Measurements from ENCODE around the gene LAMA3. TPM values are rescaled to one million over a fixed set of nuclear protein-coding genes. Genes with fewer than 3 reads are reported as not detected.

LAMA3 gene
- total RNA-seq, 1 donor from 2014 or later = 0.47 TPM

DNA sequence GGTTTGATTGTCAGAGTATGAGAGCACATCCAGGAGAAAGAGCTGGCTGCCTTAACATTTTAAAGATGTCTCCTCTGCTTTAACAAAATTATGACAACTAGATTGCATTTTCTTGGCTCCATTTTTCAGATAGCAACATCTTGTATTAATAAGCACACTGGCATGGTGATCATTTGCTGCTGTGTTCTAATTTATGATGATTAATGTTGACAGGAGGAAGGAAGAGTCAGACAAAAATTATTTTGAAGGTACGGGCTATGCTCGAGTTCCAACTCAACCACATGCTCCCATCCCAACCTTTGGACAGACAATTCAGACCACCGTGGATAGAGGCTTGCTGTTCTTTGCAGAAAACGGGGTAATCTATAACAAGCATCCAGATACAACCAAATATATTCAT, 227.1 kb downstream of the LAMA3 start:
- H3K36me3 ChIP-seq = no peaks in the 10 kb centered on the region
- no peak overlapping the region for H3K4me2 ChIP-seq
- H3K27me3 Mint-ChIP-seq (ENCODE audit: insufficient read depth, low read depth) = peaks cover 6% of the 10 kb centered on the region
- no peaks in the 10 kb centered on the region for H3K79me2 ChIP-seq (ENCODE audit: low read depth)
- H3K4me3 ChIP-seq = no peak overlapping the region
- H3K4me3 Mint-ChIP-seq = no peak overlapping the region
- H3K27ac ChIP-seq = no peak overlapping the region
- H3K4me1 ChIP-seq = no peaks in the 10 kb centered on the region
- H3K36me3 Mint-ChIP-seq = no peaks in the 10 kb centered on the region
- H3K4me1 Mint-ChIP-seq = peaks cover 6% of the 10 kb centered on the region
- TF ChIP-seq, protein P1, sequence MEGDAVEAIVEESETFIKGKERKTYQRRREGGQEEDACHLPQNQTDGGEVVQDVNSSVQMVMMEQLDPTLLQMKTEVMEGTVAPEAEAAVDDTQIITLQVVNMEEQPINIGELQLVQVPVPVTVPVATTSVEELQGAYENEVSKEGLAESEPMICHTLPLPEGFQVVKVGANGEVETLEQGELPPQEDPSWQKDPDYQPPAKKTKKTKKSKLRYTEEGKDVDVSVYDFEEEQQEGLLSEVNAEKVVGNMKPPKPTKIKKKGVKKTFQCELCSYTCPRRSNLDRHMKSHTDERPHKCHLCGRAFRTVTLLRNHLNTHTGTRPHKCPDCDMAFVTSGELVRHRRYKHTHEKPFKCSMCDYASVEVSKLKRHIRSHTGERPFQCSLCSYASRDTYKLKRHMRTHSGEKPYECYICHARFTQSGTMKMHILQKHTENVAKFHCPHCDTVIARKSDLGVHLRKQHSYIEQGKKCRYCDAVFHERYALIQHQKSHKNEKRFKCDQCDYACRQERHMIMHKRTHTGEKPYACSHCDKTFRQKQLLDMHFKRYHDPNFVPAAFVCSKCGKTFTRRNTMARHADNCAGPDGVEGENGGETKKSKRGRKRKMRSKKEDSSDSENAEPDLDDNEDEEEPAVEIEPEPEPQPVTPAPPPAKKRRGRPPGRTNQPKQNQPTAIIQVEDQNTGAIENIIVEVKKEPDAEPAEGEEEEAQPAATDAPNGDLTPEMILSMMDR (IDR thresholded peaks at IDR 0.05) = no peak
- TF ChIP-seq EZH2phosphoT487 (IDR thresholded peaks at IDR 0.05) (no peak), EZH2 (IDR thresholded peaks at IDR 0.05) (no peak)
- H3K27me3 ChIP-seq = no peaks in the 10 kb centered on the region
- no peak overlapping the region for H3K9ac ChIP-seq
- no peaks in the 10 kb centered on the region for H3K9me3 ChIP-seq (ENCODE audit: low read depth)
- no peaks in the 10 kb centered on the region for H3F3A ChIP-seq (ENCODE audit: low read depth)
- no peak overlapping the region for H2AFZ ChIP-seq (replicated peaks)
- no peaks in the 10 kb centered on the region for H4K20me1 ChIP-seq (ENCODE audit: low read depth)
- no peaks in the 10 kb centered on the region for H3K9me3 Mint-ChIP-seq
- H3K27ac Mint-ChIP-seq = no peak overlapping the region
- no peak for DNase-seq (ENCODE audit: low spot score)

DNA sequence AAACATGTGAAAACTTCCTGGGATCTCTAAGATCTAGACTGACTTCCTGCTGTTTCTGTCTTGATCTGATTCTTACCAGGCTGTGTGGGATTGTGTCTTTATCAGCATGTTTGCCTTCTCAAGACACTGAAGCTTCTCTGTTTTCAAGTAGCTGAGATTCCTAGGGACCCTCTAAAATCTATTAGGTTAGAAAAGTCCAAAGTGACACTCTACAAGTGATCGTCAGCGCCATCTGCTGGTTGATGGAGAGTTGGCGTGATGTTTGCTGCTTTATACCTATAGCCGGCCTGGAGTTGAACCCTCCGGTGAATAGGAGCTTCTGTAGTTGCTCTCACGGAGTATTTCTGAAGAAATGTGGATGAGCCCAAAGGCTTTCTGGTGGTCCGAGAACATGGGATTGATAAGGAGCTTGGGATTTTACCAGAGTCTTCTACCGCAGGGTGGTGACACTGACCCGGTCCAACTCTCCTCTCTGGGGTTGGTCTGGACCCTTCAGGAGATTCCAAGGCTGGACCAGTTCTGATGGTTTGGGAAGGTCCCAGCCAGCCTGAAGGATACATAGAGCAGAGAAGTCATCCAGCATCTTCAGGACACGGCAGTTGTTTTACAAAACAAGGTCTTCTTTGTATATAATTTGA, 229.3 kb downstream of the LAMA3 start:
- Histone ChIP-seq H3K4me2 (no peak overlapping the region), H4K20me1 (ENCODE audit: low read depth) (no peaks in the 10 kb centered on the region), H3K79me2 (ENCODE audit: low read depth) (no peaks in the 10 kb centered on the region), H3K9me3 (ENCODE audit: low read depth) (no peaks in the 10 kb centered on the region), H3K27me3 (no peaks in the 10 kb centered on the region), H3K27ac (no peak overlapping the region), H3F3A (ENCODE audit: low read depth) (no peaks in the 10 kb centered on the region), H2AFZ (replicated peaks) (peak overlapping the region; percentile 70), H3K9ac (no peak overlapping the region), H3K4me1 (no peaks in the 10 kb centered on the region), H3K36me3 (no peaks in the 10 kb centered on the region), H3K4me3 (no peak overlapping the region)
- no peaks in the 10 kb centered on the region for H3K36me3 Mint-ChIP-seq
- peaks cover 5% of the 10 kb centered on the region for H3K27me3 Mint-ChIP-seq (ENCODE audit: insufficient read depth, low read depth)
- TF ChIP-seq EZH2phosphoT487 (IDR thresholded peaks at IDR 0.05) (no peak), EZH2 (IDR thresholded peaks at IDR 0.05) (no peak)
- TF ChIP-seq, protein P1 (IDR thresholded peaks at IDR 0.05) = peak; percentile 98
- DNase-seq (ENCODE audit: low spot score) = peak; percentile 90
- H3K4me3 Mint-ChIP-seq = no peak overlapping the region
- H3K4me1 Mint-ChIP-seq = peaks cover 2% of the 10 kb centered on the region
- H3K27ac Mint-ChIP-seq = no peak overlapping the region
- H3K9me3 Mint-ChIP-seq = no peaks in the 10 kb centered on the region

DNA sequence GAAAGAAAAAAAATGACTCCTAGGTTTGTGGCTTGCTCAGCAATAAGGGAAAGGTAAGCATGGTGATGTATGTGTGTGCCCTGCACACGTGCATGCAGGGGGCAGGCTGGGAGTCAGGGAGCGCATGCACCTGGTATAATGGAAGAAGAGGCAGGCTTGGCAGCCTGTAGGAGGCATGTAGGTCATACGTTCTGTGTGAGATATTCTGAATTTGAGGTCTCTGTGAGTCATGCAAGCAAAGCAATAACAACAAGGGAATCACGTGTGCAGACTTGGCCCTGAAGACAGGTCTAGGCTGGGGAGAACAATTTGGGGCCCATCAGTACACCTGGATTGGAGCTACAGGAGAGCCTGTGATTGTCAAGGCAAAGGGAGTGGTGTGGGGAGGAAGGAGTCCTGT, 230.8 kb downstream of the LAMA3 start:
- Histone ChIP-seq H3K4me3 (no peak overlapping the region), H3K4me1 (no peaks in the 10 kb centered on the region), H3K9me3 (ENCODE audit: low read depth) (no peaks in the 10 kb centered on the region), H3F3A (ENCODE audit: low read depth) (no peaks in the 10 kb centered on the region), H3K27ac (no peak overlapping the region), H4K20me1 (ENCODE audit: low read depth) (no peaks in the 10 kb centered on the region), H2AFZ (replicated peaks) (no peak overlapping the region), H3K4me2 (no peak overlapping the region), H3K27me3 (no peaks in the 10 kb centered on the region), H3K36me3 (no peaks in the 10 kb centered on the region), H3K9ac (no peak overlapping the region), H3K79me2 (ENCODE audit: low read depth) (no peaks in the 10 kb centered on the region)
- H3K4me3 Mint-ChIP-seq = no peak overlapping the region
- TF ChIP-seq EZH2phosphoT487 (IDR thresholded peaks at IDR 0.05) (no peak), EZH2 (IDR thresholded peaks at IDR 0.05) (no peak)
- TF ChIP-seq, protein P1 (IDR thresholded peaks at IDR 0.05) = no peak
- DNase-seq (ENCODE audit: low spot score) = no peak
- H3K27me3 Mint-ChIP-seq (ENCODE audit: insufficient read depth, low read depth) = no peaks in the 10 kb centered on the region
- no peaks in the 10 kb centered on the region for H3K4me1 Mint-ChIP-seq
- no peaks in the 10 kb centered on the region for H3K9me3 Mint-ChIP-seq
- H3K36me3 Mint-ChIP-seq = no peaks in the 10 kb centered on the region
- no peak overlapping the region for H3K27ac Mint-ChIP-seq

All from neural progenitor cell (in vitro differentiated cells).